ENCODE data around the gene KRT222.

GRCh38 chr17:40606548-40607353 lies 58.2 kb downstream of the KRT222 start:
- TF ChIP-seq GATA3 (IDR thresholded peaks at IDR 0.05; ENCODE audit: low read depth, low read length) (no peak), GATA2 (IDR thresholded peaks at IDR 0.05; ENCODE audit: low read depth, low read length) (no peak)
